Measurements from ENCODE around the gene POLR2J2.
"Not testable (repeated sequence)": the region's sequence is repeated elsewhere in the genome, so short reads cannot be mapped to it uniquely, and the experiment has no call there.

The POLR2J2 gene

GRCh38 chr7:102643404-102643803, 28.1 kb downstream of the POLR2J2 start:
- not testable (repeated sequence) for H3K4me2 ChIP-seq (ENCODE audit: insufficient read depth, low read length, poor library complexity, severe bottlenecking); H2BK15ac ChIP-seq (ENCODE audit: low read length); H3K14ac ChIP-seq (ENCODE audit: low read length); H3K4ac ChIP-seq (ENCODE audit: low read length); H3K79me1 ChIP-seq (ENCODE audit: low read depth, low read length); H4K91ac ChIP-seq (ENCODE audit: low read depth, low read length, poor library complexity); H3K27me3 ChIP-seq (ENCODE audit: control insufficient read depth in 3 of 3, insufficient read depth in 3 of 3, low read depth in 1 of 3, low read length in 3 of 3); H3K9ac ChIP-seq (ENCODE audit: low read depth, low read length, poor library complexity); H3K18ac ChIP-seq (ENCODE audit: low read length); H2AK5ac ChIP-seq (ENCODE audit: low read depth, low read length); H2AFZ ChIP-seq (ENCODE audit: low read length); H4K8ac ChIP-seq (ENCODE audit: low read depth, low read length); H3K27ac ChIP-seq (replicated peaks; ENCODE audit: low read length); H3K23ac ChIP-seq (ENCODE audit: low read depth, low read length, poor library complexity); H3K4me1 ChIP-seq (ENCODE audit: control insufficient read depth in 2 of 2, insufficient read depth in 1 of 2, low read depth in 1 of 2, low read length in 2 of 2); H2BK5ac ChIP-seq (ENCODE audit: low read length); H2BK12ac ChIP-seq (ENCODE audit: low read length); DNase-seq (ENCODE audit: low spot score); H2BK120ac ChIP-seq (ENCODE audit: low read depth, low read length); H3K4me3 ChIP-seq (ENCODE audit: low read length in 2 of 2); H3K36me3 ChIP-seq (replicated peaks in 1 of 2; ENCODE audit: control insufficient read depth in 2 of 2, insufficient read depth in 2 of 2, low read length in 2 of 2); H3K9me3 ChIP-seq (replicated peaks in 1 of 2; ENCODE audit: control insufficient read depth in 2 of 2, insufficient read depth in 1 of 2, low read depth in 1 of 2, low read length in 2 of 2)
- WGBS, 2 donors (ENCODE audit: extremely low coverage in 2 of 2, insufficient read length in 2 of 2, insufficient replicate concordance in 1 of 2) = no CpG with 5 or more reads among the region's 1 CpG

GRCh38 chr7:102642691-102643090, 28.8 kb downstream of the POLR2J2 start, which contains the start of gene UPK3BL1:
Gene UPK3BL1 (minus strand): TSS chr7:102642791. CDS start chr7:102642741, 50 bp downstream.
- not testable (repeated sequence) for H2BK12ac ChIP-seq (ENCODE audit: low read length); H3K4me2 ChIP-seq (ENCODE audit: insufficient read depth, low read length, poor library complexity, severe bottlenecking); H2AFZ ChIP-seq (ENCODE audit: low read length); H2BK5ac ChIP-seq (ENCODE audit: low read length); H3K14ac ChIP-seq (ENCODE audit: low read length); H3K79me1 ChIP-seq (ENCODE audit: low read depth, low read length); H4K91ac ChIP-seq (ENCODE audit: low read depth, low read length, poor library complexity); H3K36me3 ChIP-seq (replicated peaks in 1 of 2; ENCODE audit: control insufficient read depth in 2 of 2, insufficient read depth in 2 of 2, low read length in 2 of 2); H2BK15ac ChIP-seq (ENCODE audit: low read length); H3K4me1 ChIP-seq (ENCODE audit: control insufficient read depth in 2 of 2, insufficient read depth in 1 of 2, low read depth in 1 of 2, low read length in 2 of 2); H2BK120ac ChIP-seq (ENCODE audit: low read depth, low read length); H2AK5ac ChIP-seq (ENCODE audit: low read depth, low read length); H3K9me3 ChIP-seq (replicated peaks in 1 of 2; ENCODE audit: control insufficient read depth in 2 of 2, insufficient read depth in 1 of 2, low read depth in 1 of 2, low read length in 2 of 2); H3K9ac ChIP-seq (ENCODE audit: low read depth, low read length, poor library complexity); H3K23ac ChIP-seq (ENCODE audit: low read depth, low read length, poor library complexity); H3K27ac ChIP-seq (replicated peaks; ENCODE audit: low read length); H3K4ac ChIP-seq (ENCODE audit: low read length); H3K4me3 ChIP-seq (ENCODE audit: low read length in 2 of 2); H3K18ac ChIP-seq (ENCODE audit: low read length); H3K27me3 ChIP-seq (ENCODE audit: control insufficient read depth in 3 of 3, insufficient read depth in 3 of 3, low read depth in 1 of 3, low read length in 3 of 3); H4K8ac ChIP-seq (ENCODE audit: low read depth, low read length); DNase-seq (ENCODE audit: low spot score)
- WGBS, 2 donors (ENCODE audit: extremely low coverage in 2 of 2, insufficient read length in 2 of 2, insufficient replicate concordance in 1 of 2) = no CpG with 5 or more reads among the region's 9 CpGs

DNA sequence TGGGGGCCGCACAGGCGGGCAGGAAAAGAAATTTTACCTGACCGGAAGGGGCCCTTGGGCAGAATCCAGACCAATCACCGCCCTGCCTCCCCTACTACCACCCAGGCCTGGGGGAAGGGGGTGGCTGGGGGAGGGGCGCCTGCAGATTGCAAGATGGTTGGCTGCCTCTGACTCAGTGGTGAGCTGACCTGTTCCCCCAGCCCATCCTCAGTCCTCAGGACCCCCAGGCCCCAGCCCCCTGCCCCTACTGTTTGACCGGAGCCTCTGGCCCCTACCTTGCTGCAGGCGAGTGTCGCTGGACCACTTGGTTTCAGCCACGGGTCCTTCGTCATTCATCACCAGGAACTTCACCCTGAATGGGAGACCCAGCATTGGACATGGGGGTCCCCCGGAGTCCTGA, 32.6 kb downstream of the POLR2J2 start:
- not testable (repeated sequence) for H3K4me1 ChIP-seq (ENCODE audit: control insufficient read depth in 2 of 2, insufficient read depth in 1 of 2, low read depth in 1 of 2, low read length in 2 of 2); H2AK5ac ChIP-seq (ENCODE audit: low read depth, low read length); H4K8ac ChIP-seq (ENCODE audit: low read depth, low read length); H2AFZ ChIP-seq (ENCODE audit: low read length); H3K4me2 ChIP-seq (ENCODE audit: insufficient read depth, low read length, poor library complexity, severe bottlenecking); H2BK5ac ChIP-seq (ENCODE audit: low read length); H2BK120ac ChIP-seq (ENCODE audit: low read depth, low read length); H3K9me3 ChIP-seq (replicated peaks in 1 of 2; ENCODE audit: control insufficient read depth in 2 of 2, insufficient read depth in 1 of 2, low read depth in 1 of 2, low read length in 2 of 2); H2BK15ac ChIP-seq (ENCODE audit: low read length); H3K23ac ChIP-seq (ENCODE audit: low read depth, low read length, poor library complexity); H3K27ac ChIP-seq (replicated peaks; ENCODE audit: low read length); H3K4me3 ChIP-seq (ENCODE audit: low read length in 2 of 2); H3K36me3 ChIP-seq (replicated peaks in 1 of 2; ENCODE audit: control insufficient read depth in 2 of 2, insufficient read depth in 2 of 2, low read length in 2 of 2); H4K91ac ChIP-seq (ENCODE audit: low read depth, low read length, poor library complexity); H3K18ac ChIP-seq (ENCODE audit: low read length); H3K27me3 ChIP-seq (ENCODE audit: control insufficient read depth in 3 of 3, insufficient read depth in 3 of 3, low read depth in 1 of 3, low read length in 3 of 3); H3K14ac ChIP-seq (ENCODE audit: low read length); H3K9ac ChIP-seq (ENCODE audit: low read depth, low read length, poor library complexity); H2BK12ac ChIP-seq (ENCODE audit: low read length); H3K79me1 ChIP-seq (ENCODE audit: low read depth, low read length); H3K4ac ChIP-seq (ENCODE audit: low read length); DNase-seq (ENCODE audit: low spot score)
- no CpG with 5 or more reads among the region's 11 CpGs for WGBS, 2 donors (ENCODE audit: extremely low coverage in 2 of 2, insufficient read length in 2 of 2, insufficient replicate concordance in 1 of 2)

DNA sequence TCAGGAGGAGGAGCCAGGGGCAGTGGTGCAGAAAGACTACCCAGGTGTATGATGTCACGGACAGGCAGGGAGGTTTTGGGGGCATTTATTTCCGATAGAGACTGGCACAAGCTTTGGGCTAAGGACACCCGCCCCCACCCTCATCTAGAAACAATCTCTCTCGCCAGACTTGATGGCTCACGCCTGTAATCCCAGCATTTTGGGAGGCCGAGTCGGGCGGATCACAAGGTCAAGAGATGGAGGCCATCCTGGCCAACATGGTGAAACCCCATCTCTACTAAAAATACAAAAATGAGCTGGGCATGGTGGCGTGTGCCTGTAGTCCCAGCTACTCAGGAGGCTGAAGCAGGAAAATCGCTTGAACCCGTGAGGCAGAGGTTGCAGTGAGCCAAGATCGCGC, 34.5 kb downstream of the POLR2J2 start:
- not testable (repeated sequence) for H2AK5ac ChIP-seq (ENCODE audit: low read depth, low read length); H2AFZ ChIP-seq (ENCODE audit: low read length); H3K27me3 ChIP-seq (ENCODE audit: control insufficient read depth in 3 of 3, insufficient read depth in 3 of 3, low read depth in 1 of 3, low read length in 3 of 3); H3K27ac ChIP-seq (replicated peaks; ENCODE audit: low read length); H3K79me1 ChIP-seq (ENCODE audit: low read depth, low read length); H3K4me2 ChIP-seq (ENCODE audit: insufficient read depth, low read length, poor library complexity, severe bottlenecking); H4K91ac ChIP-seq (ENCODE audit: low read depth, low read length, poor library complexity); H3K23ac ChIP-seq (ENCODE audit: low read depth, low read length, poor library complexity); H4K8ac ChIP-seq (ENCODE audit: low read depth, low read length); H2BK15ac ChIP-seq (ENCODE audit: low read length); H2BK5ac ChIP-seq (ENCODE audit: low read length); H3K4me3 ChIP-seq (ENCODE audit: low read length in 2 of 2); H3K18ac ChIP-seq (ENCODE audit: low read length); DNase-seq (ENCODE audit: low spot score); H2BK12ac ChIP-seq (ENCODE audit: low read length); H2BK120ac ChIP-seq (ENCODE audit: low read depth, low read length); H3K4me1 ChIP-seq (ENCODE audit: control insufficient read depth in 2 of 2, insufficient read depth in 1 of 2, low read depth in 1 of 2, low read length in 2 of 2); H3K9me3 ChIP-seq (replicated peaks in 1 of 2; ENCODE audit: control insufficient read depth in 2 of 2, insufficient read depth in 1 of 2, low read depth in 1 of 2, low read length in 2 of 2); H3K36me3 ChIP-seq (replicated peaks in 1 of 2; ENCODE audit: control insufficient read depth in 2 of 2, insufficient read depth in 2 of 2, low read length in 2 of 2); H3K4ac ChIP-seq (ENCODE audit: low read length); H3K9ac ChIP-seq (ENCODE audit: low read depth, low read length, poor library complexity); H3K14ac ChIP-seq (ENCODE audit: low read length)
- no CpG with 5 or more reads among the region's 13 CpGs for WGBS, 2 donors (ENCODE audit: extremely low coverage in 2 of 2, insufficient read length in 2 of 2, insufficient replicate concordance in 1 of 2)

All from neuronal stem cell (in vitro differentiated cells).